ENCODE measurements around the gene UBE2D2.

Gene UBE2D2

GRCh38 chr5:139640421-139641115, 79.4 kb downstream of the UBE2D2 start:
- H3K36me3 ChIP-seq (replicated peaks; ENCODE audit: low read depth, low read length), result no peaks in the 10 kb centered on the region
- no peak overlapping the region for H2AFZ ChIP-seq (ENCODE audit: low read depth, low read length)
- peaks cover 66% of the 10 kb centered on the region for H3K4me1 ChIP-seq (ENCODE audit: low read length)
- TF ChIP-seq CTCF (IDR thresholded peaks at IDR 0.05; ENCODE audit: low read depth, low read length) (no peak), EZH2phosphoT487 (IDR thresholded peaks at IDR 0.05; ENCODE audit: low read depth) (no peak)
- no peak overlapping the region for H3K27ac ChIP-seq (ENCODE audit: low read length)
- no peaks in the 10 kb centered on the region for H3K9me3 ChIP-seq (ENCODE audit: insufficient read depth, low read length)
- no peak overlapping the region for H3K4me2 ChIP-seq (ENCODE audit: low read length)
- peaks cover 3% of the 10 kb centered on the region; the same call in 1 of the 2 replicates for H3K79me2 ChIP-seq (ENCODE audit: low read length)
- no peaks in the 10 kb centered on the region for H3K27me3 ChIP-seq (ENCODE audit: low read depth, low read length)
- H4K20me1 ChIP-seq (ENCODE audit: insufficient read depth, low read length), result no peaks in the 10 kb centered on the region
- H3K9ac ChIP-seq (ENCODE audit: low read length), result no peak overlapping the region
- no peak overlapping the region for H3K4me3 ChIP-seq (ENCODE audit: low read length)

- H2AFZ ChIP-seq (ENCODE audit: low read depth, low read length), result no peak overlapping the region
- H4K20me1 ChIP-seq (ENCODE audit: insufficient read depth, low read length), result no peaks in the 10 kb centered on the region
- H3K4me3 ChIP-seq (ENCODE audit: low read length), result no peak overlapping the region
- peaks cover 3% of the 10 kb centered on the region; the same call in 1 of the 2 replicates for H3K79me2 ChIP-seq (ENCODE audit: low read length)
- H3K9ac ChIP-seq (ENCODE audit: low read length), result no peak overlapping the region
- H3K9me3 ChIP-seq (ENCODE audit: insufficient read depth, low read length), result no peaks in the 10 kb centered on the region
- TF ChIP-seq CTCF (IDR thresholded peaks at IDR 0.05; ENCODE audit: low read depth, low read length), result no peak
- no peak overlapping the region for H3K27ac ChIP-seq (ENCODE audit: low read length)
- peaks cover 57% of the 10 kb centered on the region for H3K4me1 ChIP-seq (ENCODE audit: low read length)
- H3K27me3 ChIP-seq (ENCODE audit: low read depth, low read length), result no peaks in the 10 kb centered on the region
- no peaks in the 10 kb centered on the region for H3K36me3 ChIP-seq (replicated peaks; ENCODE audit: low read depth, low read length)
- no peak overlapping the region for H3K4me2 ChIP-seq (ENCODE audit: low read length)
Measured at GRCh38 chr5:139641116-139642080, 80.3 kb downstream of the UBE2D2 start.

GRCh38 chr5:139642213-139642612, 81.1 kb downstream of the UBE2D2 start:
- H4K20me1 ChIP-seq (ENCODE audit: insufficient read depth, low read length), result no peaks in the 10 kb centered on the region
- H3K27me3 ChIP-seq (ENCODE audit: low read depth, low read length), result peaks cover 5% of the 10 kb centered on the region; the same call in 1 of the 2 replicates
- no peak overlapping the region for H3K27ac ChIP-seq (ENCODE audit: low read length)
- no peak overlapping the region for H3K9ac ChIP-seq (ENCODE audit: low read length)
- no peak overlapping the region for H3K4me3 ChIP-seq (ENCODE audit: low read length)
- H3K9me3 ChIP-seq (ENCODE audit: insufficient read depth, low read length), result no peaks in the 10 kb centered on the region
- TF ChIP-seq EZH2phosphoT487 (IDR thresholded peaks at IDR 0.05; ENCODE audit: low read depth) (no peak), CTCF (IDR thresholded peaks at IDR 0.05; ENCODE audit: low read depth, low read length) (no peak)
- H3K4me2 ChIP-seq (ENCODE audit: low read length), result peak overlapping the region; percentile 56
- H2AFZ ChIP-seq (ENCODE audit: low read depth, low read length), result no peak overlapping the region
- no peaks in the 10 kb centered on the region for H3K79me2 ChIP-seq (ENCODE audit: low read length)
- no peaks in the 10 kb centered on the region for H3K36me3 ChIP-seq (replicated peaks; ENCODE audit: low read depth, low read length)
- H3K4me1 ChIP-seq (ENCODE audit: low read length), result peaks cover 56% of the 10 kb centered on the region

Measured in OCI-LY3 (cell line).